DMS 273 (cell line): ENCODE measurements around the gene PRKCI.
A peak's percentile ranks its signal among the peaks of the same experiment; 100 is the strongest.
"Not testable (repeated sequence)": the region's sequence is repeated elsewhere in the genome, so short reads cannot be mapped to it uniquely, and the experiment has no call there.

Experiments
- DNase-seq: peaks from one replicate; lab custom pipeline; 2025; ENCODE audit not compliant: unreplicated experiment; lab: John Stamatoyannopoulos, UW

The PRKCI gene

DNA sequence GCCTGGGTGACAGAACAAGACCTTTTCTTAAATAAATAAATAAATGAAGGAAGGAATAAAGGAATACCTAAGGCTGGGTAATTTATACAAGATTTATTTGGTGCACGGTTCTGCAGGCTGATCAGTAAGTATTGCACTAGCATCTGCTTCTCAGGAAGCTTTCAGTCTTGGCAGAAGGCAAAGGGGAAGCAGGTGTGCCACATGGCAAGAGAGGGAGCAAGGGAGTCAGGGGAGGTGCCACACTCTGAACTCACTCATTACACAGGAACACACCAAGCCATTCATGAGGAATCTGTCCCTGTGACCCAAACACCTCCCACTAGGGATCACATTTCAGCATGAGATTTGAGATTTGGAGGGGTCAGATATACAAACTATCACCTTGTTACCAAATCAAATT lies 56.4 kb downstream of the PRKCI start:
- DNase-seq, result peak; percentile 66

DNA sequence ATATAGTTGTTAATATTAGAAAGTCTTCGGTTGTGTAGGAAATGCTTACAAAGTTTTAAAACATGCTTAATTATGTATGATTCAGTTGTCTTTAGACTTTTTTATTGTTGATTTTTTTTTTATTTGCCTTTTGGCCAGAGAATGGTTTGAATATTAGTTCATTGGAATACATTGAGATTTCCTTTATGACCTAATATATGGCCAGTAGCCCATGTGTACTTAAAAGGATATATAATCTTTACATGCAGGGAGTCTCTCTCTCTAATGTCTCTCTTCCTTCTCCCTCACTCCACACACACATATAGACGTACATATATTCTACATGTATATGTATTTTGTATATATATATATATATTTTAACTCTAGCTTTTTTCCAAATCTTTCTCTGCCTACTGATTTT lies 68.0 kb downstream of the PRKCI start:
- DNase-seq, result no peak

DNA sequence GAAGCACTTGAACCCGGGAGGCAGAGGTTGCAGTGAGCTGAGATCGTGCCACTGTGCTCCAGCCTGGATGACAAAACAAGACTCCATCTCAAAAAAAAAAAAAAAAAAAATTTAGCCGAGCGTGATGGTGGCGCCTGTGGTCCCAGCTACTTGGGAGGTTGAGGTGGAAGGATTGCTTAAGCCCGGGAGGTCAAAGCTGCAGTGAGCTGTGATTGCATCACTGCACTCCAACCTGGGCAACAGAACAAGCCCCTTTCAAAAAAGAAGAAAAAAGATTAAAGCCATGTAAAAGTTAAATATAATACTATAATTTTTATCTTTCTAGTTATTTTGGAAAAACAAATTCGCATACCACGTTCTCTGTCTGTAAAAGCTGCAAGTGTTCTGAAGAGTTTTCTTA lies 73.4 kb downstream of the PRKCI start:
- no peak for DNase-seq

DNA sequence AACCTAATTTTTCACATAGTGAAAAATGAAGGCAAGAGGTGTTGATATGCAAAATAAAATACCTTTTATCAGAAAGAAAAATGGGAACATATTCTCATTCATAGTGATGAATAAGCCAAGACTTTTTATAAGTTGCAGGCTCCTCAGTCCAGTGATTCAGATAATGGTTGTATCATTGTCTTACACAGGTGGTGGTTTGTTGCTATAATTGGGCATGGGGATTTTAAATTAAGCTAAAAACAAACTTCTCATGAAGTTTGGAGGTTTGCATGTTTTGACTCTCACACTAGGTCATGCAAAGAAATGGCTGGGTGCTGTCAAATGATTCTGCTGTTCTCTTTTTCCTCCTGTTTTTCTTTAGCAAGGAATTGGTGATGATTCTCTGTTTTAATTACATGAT lies 74.5 kb downstream of the PRKCI start:
- no peak for DNase-seq

DNA sequence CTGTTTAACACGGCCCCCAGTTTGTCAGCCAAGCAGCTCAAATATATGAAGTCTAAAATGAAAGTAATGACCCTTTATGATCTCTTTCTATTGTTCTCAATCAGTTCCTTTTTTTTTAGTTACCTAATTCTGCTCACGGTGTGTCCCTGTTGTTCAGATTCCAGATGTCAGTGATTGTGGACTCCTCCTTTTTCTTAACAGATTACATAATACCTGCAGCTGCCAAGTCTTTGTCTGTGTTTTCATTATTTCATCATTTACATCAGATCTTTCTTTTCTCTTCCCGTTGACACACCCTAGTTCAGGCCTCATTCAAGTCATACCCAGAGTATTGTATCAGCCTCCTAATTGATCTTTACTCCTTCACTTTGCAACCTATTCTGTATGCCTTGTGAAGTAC lies 79.2 kb downstream of the PRKCI start:
- no peak for DNase-seq

DNA sequence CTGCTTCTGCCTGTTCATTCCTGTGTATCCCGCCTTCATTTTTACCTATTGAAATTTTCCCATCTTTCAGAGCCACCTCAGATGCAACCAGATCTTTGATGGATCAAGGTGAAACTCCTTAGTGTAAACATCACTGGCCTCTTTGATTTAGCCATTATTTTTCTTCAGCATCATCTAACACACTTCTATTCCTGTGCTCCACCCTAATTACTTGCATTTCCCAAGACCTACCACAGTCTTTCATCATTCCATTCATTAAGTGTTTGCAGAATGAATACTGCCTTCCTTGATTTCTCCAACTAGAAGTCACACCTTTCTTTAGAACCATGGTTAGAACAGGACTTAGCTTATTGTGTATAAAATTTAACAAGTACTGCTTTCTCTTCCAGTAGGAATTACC lies 79.8 kb downstream of the PRKCI start:
- DNase-seq, result no peak

DNA sequence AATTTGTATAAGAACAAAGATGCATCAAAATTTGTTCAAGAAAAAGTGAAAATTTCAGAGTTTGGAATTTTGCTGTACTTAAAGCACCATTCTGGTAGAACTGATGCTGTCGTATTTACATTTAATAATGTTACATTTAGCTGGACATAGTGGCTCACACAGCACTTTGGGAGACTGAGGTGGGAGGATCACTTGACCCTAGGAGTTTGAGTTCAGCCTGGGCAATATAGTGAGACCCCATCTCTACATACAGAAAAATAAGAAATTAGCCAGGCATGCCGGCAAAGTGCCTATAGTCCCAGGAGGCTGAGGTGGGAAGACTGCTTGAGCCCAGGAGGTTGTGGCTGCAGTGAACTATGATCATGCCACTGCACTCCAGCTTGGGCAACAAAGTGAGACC lies 83.8 kb downstream of the PRKCI start:
- no peak for DNase-seq

DNA sequence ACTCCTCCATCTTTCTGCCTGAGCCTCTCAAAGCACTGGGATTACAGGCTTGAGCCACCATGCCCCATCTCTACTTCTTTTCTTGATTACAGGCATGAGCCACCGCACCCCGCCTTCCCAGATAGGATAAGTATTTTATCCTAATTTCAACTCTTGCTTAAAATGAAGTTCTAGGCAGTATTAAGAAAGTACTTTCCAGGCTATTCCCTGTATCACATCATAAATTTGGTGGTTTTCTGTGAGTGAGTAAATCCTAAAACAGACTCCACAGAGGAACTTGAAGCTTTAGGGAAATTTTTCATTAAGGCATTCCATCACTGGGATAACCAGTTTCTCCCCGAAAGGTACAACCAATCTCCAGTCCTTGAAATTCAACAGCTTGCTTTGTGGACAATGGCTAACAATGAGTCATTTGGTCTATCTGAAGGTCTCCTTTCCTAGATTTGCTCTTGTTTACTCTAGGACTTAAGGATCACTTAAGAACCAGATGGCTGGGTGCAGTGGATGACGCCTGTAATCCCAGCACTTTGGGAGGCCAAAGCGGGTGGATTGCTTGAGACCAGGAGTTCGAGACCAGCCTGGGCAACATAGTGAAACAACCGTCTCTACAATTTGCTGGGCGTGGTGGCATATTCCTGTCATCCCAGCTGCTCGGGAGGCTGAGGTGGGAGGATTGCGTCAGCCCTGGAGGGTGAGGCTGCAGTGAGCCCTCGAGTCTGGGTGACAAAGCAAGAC lies 85.6 kb downstream of the PRKCI start:
- peak; percentile 68 for DNase-seq

DNA sequence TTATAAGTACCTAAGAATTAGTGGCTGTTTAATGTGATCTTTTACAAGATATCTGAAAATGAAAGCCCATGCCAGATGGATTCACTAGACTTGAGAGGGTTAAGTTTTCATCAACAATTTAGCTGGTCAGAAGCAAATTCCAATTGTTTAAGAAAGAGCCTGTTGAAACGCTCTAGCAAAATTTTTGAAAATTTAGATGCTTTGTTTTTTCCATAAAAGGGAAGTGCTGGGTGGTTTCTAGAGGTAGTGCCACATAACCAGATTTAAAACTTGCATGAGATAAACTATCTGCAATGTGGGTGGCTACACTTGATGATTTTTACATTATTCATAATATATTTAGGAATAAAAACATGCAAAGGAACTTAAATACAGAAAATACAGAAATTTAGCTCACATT lies 86.8 kb downstream of the PRKCI start:
- DNase-seq, result peak; percentile 28

DNA sequence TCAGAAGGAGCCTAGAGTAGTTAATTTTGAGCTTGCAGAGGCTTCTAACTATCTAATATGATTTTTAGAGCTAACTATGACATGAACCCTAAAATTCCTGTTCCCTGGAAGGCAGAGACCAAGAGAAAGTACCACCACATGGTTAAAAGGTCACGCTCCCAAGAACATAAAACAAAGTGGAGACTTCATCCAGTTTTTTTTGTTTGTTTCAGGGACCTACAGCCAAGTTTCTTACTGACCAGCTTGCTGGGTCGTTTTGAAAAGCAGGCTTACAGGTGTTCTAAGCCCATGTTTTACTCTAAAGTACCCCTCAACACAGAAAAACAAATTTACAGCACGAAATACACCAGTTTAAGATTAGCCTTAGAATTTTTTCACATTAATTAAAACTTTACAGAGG lies 95.7 kb downstream of the PRKCI start:
- no peak for DNase-seq

DNA sequence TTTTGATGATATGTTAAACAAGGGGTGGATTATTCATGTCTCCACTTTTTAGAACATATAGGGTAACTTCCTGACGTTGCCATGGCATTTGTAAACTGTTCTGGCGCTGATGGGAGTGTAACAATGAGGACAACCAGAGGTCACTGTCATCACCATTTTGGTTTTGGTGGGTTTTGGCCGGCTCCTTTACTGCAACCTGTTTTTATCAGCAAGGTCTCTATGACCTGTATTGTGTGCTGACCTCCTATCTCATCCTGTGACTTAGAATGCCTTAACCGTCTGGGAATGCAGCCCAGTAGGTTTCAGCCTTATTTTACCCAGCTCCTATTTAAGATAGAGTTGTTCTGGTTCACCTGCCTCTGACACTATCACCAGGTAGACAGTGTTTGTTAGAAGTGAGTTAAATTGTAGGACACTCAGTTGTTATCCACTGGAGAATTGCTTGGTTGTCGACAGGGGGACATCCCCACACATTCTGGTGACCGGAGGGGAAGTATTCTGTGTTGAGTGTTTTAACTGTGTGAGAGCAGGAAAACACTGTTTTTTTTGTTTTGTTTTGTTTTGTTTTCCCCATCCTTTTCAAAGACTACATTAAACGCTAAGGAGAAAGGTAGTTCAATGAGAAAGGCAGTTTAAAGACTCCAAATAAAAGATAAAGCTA lies 98.4 kb downstream of the PRKCI start:
- no peak for DNase-seq

DNA sequence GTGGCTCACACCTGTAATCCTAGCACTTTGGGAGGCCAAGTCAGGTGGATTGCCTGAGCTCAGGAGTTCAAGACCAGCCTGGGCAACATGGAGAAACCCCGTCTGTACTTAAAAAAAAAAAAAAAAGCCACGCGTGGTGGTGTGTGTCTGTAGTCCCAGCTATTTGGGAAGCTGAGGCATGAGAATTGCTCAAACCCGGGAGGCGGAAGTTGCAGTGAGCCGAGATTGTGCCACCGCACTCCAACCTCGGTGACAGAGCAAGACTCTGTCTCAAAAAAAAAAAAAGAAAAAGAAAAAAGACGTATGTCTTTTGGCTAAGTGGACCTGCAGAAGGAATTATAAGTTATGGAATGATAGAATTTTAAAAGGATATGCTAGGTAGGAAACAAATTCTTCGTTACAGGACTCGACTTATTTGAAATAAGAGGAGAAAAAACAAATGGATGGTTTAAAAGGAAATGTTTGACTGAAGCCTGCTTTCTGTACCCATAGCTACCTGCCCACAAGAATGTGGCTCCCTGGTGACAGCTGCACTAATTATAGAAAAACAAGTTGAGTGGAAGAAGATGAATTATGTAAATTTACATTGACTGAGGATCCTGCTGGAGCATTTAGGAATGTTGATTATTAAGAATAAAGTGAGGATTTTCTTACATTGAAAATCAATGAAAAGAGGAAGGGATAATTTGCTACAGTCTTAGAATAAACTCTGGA lies 99.3 kb downstream of the PRKCI start:
- DNase-seq, result peak; percentile 31

DNA sequence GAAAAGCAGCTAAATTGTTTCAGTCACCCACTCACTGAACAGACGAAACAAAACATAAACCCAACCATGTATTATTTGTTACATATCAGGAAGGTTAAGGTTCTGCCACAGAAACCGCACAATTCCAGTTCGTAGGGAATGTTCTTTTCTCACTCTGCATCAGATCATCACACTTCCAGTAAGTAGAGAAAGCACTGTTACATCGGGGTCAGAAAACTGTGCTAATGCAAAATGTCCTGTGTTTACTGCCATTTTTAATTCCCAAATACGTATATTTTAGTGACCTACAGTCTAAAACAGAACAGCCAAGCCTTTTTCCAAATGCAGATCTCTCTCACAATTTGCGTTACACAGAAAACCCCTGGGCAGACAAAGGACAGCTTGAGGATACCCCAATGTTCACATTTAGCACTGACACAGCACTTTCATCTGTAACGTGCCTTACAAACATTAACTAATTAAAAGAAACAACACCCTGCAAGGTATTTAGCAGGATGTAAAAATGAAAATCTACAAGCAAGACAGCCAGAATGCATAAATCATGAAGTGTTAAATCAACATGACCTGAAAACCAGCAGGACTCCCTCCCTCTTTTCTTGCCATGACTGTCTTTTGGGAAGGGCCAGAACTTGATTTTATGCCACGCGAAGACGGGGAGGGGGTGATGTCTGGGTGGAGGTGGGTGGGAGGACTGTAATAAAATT lies 100.5 kb downstream of the PRKCI start:
- DNase-seq, result no peak

DNA sequence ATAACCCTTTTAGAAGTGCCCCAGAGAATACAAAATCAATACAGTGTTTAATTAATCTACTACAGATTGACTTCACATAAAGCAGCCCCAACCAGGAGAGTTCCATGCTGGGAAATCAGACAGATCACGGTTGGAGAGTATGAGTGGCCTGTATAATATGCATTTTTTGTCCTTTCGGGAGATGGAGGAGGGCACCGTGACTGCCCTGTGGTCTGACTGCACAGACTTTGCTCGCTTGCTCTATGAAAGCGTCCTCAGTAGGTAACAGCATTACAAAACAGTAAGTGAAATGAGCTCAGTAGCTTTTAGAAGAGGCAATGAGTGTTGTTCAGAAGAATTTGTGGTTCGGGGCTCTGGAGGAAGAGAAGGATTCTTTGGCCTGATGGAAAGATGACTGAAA lies 101.1 kb downstream of the PRKCI start:
- no peak for DNase-seq

DNA sequence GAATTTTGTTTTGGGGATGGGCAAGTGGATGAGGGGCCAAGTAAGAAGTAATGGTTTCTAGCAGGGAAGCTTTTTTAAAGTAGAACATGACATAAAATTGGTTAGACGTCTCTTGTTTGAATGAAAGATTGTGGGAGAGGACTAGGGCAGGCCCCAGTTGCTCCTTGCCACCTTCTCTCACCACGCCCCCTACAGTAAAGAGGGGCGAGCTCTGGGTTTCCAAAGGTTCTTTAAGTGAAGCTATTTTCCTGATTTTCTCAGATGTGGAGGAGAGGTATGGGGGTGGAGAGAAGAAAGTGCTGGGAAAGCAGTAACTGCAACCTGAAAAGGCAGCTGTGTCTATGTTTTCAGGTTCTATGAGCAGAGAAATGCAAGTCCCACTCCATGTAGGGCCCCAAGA lies 102.7 kb downstream of the PRKCI start:
- no peak for DNase-seq

DNA sequence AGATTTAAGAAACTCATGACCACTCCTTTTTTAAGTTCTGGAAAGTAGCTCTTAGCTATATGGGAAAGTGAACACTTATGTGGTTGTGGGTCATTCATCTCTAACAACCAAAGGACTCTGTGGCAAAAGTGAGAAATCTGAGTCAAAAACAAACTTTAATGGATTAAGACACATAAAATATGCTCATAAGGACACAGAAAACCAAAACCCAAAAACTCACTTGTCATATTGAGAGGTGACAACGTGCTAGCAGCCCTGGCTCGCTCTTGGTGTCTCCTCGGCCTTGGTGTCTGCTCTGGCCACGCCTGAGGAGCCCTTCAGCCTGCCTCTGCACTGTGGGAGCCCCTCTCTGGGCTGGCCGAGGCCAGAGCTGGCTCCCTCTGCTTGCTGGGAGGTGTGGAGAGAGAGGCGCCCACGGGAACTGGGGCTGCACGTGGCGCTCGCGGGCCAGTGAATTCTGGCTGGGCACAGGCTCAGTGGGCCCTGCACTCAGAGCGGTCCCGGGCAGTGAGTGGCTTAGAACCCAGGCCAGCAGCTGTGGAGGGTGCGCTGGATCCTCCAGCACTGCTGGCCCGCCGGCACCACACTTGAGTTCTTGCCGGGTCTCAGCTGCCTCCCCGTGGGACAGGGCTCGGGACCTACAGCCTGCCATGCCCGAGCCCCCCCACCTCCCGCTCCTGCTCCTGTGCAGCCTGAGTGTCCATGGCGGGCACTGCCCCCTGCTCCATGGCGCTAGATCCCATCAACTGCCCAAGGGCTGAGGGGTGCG lies 105.0 kb downstream of the PRKCI start:
- no peak for DNase-seq

DNA sequence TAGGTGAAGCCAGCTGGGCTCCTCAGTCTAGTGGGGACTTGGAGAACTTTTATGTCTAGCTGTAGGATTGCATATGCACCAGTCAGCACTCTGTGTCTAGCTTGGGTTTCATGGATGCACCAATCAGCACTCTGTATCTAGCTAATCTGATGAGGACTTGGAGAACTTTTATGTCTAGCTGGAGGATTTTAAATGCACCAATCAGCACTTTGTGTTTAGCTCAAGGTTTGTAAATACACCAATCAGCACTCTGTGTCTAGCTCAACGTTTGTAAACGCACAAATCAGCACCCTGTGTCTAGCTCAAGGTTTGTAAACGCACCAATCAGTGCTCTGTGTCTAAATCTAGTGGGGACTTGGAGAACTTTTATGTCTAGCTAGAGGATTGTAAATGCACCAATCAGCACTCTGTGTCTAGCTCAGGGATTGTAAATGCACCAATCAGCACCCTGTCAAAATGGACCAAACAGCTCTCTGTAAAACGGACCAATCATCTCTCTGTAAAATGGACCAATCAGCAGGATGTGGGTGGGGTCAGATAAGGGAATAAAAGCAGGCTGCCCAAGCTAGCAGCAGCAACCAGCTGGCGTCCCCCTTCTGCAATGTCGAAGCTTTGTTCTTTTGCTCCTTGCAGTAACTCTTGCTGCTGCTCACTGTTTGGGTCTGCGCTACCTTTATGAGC lies 105.8 kb downstream of the PRKCI start:
- not testable (repeated sequence) for DNase-seq

DNA sequence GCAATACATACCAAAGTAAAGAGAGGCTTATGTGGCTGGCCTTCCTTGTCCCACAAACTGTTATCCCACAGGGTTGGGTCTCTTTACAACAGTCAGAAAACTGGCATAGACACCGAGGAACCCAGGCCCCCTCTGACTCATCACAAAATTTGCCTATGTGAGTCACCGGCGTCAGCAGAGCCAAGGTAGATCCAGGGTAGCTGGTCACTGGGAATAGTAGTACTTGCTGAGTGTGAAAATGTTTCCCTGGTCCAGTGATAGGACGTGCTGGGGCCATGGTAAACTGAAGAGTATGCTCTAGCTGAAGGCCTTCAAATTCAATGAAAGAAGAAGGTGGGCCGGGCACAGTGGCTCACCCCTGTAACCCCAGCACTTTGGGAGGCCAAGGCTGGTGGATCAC lies 108.1 kb downstream of the PRKCI start:
- peak; percentile 21 for DNase-seq

DNA sequence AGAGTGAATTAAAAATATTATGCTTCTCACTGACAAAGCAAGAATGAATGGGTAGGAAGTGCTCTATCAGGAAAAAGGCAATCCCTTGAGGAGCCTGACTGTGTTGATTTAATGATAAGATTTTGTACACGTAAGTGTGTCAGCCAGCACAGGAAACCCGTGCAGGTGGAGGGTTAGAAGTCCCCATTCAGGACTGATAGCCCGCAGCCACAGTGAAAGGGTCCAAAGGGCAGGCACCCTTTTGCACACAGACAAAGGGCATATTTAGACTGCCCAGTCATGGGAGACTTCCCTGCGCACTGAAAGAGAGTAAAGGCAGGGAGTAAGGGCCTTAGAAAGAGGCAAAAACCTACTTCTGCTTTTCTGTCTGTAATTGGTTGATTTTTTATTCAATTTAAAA lies 108.9 kb downstream of the PRKCI start:
- no peak for DNase-seq

DNA sequence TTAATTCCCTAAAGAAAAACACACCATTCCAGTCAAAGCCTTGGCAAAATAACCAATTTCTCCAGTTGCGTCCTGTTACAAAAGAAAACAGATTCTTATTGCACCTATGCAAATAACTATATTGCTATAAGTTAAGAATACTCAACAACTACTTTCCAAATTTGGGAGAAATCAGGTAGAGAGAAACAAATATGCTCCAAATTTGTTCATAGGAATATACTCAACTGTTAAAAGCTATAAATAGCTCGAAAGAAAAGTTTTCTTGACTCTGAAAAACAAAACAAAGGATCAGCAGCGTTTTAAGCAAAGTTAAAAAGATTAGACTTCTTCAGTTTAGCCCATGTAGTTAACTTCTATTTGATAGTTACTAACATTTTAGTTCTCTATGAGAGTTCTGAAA lies 115.2 kb downstream of the PRKCI start:
- no peak for DNase-seq
